Measurements from ENCODE around the gene ANXA7.
A peak's percentile ranks its signal among the peaks of the same experiment; 100 is the strongest.

Gene ANXA7

DNA sequence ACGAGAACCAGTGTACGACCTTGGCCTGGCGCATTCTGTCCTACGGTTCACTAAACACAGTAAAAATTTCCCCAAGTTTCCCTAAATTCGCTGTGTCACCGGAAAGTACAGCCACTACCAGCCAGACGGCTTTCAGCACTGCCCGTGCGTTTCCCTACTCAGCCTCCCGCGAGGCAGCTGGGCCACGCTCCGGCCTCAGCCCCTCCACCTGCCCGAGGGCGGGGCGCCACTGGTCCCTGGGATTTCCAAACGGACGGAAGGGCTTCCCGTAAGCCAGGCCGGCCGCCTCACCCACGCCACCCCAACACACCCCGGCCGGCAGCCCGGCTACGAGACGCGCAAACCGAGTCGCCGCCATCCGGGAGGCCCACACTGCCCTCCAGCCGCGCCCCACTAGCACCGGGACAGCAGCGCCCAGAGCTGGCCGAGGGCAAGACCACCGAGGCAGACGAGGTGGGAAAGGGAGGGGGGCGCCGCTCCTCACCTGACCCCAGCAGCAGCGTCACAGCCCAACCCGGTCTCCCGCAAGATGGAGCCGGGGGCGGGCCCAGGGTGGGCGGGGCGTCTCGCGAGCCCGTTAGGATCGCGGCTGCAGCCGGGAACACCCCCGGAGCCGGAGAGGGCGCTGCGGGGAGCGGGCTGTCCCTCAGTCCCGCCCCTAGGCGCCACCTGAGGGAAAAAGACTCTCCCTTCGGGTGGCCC lies at the start of gene ANXA7:
Gene ANXA7, minus strand, starts transcription at position 531 of the 702 bp plus-strand sequence. CDS start 13,202 bp downstream, outside the sequence.
- peak; percentile 93 to 95 (median 93) for DNase-seq (ENCODE audit: low read depth in 3 of 3)

DNA sequence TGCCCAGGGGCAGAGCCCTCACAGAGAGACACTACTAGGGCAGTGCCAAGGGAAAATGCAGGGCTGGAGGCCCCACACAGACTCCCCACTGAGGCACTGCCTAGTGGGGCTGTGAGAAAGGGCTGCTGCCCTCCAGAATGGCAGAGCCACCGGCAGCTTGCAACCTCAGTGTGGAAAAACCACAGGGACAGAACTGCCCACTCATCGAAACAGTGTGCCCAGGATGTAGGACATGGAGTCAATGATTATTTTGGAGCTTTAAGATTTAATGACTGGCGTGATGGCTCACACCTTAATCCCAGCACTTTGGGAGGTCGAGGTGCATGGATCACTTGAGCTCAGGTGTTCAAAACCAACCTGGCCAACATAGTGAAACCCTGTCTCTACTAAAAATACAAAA lies 47.0 kb upstream of the ANXA7 start:
- DNase-seq (ENCODE audit: low read depth in 3 of 3), result no peak

DNA sequence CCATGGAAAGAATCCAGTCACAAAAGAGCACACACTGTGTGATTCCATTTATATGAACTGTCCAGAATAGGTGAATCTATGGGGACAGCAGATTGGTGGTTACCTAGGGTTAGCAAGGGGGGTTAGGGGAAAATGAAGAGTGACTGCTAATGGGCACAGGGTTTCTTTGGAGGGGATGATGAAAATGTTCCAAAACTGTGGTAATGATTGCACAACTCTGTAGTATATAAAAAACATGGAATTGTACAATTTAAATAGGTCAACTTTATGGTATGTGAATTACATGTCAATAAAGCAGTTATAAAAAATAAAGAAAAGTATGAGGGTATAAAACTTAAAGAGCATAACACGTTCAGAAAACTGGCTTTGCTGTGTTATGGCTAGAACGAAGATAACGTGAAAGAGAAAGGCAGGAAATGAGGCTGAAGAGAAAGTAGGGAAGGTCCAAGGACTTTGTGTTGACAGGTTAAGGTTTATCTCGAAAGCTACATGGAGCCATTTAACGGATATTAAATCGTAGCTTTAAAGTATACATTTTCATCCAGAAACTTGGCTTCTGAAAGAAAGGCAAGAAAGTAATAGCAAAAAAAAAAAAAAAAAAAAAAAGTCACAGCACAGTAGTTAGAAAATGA lies 45.9 kb upstream of the ANXA7 start:
- DNase-seq (ENCODE audit: low read depth in 3 of 3), result no peak

DNA sequence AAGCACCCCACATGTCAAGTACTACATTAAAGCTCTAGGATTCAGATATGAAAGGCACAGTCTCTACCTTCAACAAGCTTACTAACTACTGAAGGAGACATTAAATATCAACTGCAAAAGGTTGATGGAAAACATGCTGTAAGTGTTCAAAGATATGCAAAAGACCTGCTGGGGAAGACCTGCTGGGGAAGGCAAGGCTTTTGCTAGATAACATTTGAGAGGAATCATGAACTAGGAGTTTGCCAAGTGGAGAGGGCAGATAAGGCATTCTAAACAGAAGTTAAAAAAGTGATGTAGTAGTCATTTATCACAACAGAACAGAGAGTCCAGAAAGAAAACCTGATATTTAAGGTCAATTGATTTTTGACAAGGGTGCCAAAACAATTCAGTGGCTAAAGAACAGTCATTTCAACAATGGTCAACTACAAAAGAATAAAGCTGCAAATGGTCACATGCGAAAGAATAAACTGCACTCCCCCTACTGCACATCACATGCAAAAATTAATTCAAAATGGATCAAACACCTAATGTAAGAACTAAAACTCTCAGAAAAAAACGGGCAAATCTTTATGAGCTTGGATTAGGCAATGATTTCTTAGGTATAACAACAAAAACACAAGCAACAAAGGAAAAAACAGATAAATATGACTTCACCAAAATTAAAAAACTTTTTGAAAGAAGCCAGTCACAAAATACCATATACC lies 42.5 kb upstream of the ANXA7 start:
- no peak for DNase-seq (ENCODE audit: low read depth in 3 of 3)

DNA sequence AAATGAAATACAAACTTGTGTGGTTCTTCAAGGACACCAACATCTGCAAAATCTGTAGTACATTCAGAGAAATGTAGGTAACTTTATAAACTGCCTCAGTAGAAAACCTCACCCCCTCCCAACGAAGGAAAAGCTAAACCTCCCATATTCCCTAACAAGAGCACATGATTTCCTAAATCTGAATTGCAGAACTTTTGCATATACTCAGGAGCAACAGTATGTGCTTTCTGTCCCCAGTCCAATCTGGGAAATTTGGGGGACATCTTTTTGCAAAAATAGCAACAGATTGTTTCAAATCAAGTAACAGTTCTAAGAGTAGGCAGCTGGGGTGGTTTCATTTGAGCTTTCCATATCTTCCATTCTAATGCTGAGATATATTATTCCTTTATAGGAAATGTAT lies 35.3 kb upstream of the ANXA7 start:
- DNase-seq (ENCODE audit: low read depth in 3 of 3), result no peak

DNA sequence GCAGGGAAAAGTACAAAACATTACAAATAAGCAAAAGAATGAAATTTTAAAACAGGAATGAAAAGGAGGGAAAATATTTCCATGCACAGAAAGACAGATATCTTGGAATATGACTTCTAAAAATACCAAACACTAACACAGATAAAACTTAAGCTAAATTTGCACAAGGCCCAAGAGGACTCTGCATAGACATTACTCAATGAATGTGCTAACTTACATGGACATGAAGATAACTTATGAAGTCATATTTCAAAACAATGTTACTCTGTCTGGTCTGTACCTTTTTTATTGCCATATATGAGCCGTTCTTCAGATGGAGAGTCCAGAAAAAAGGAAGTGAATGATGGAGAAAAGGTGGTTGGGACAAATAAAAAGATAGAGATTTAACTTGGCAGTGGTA lies 34.5 kb upstream of the ANXA7 start:
- DNase-seq (ENCODE audit: low read depth in 3 of 3), result no peak

DNA sequence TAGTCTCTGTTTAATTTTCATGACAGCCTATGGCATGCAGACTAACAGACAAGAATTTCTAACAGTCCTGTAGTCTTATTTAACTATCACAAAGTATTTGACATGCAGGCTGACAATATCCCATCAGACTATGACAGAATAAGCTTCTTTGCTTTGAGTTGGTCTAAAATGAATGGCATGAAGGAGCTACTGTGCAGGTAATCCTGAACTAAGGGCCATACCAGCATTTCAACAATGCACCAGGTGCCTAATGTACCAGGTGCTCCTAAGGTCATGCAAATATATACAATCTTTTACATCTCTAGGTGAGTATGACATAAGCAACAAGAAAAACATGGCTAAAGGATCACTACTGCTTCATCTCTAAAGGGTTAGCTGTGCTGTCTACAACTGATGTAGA lies 33.1 kb upstream of the ANXA7 start:
- no peak for DNase-seq (ENCODE audit: low read depth in 3 of 3)

DNA sequence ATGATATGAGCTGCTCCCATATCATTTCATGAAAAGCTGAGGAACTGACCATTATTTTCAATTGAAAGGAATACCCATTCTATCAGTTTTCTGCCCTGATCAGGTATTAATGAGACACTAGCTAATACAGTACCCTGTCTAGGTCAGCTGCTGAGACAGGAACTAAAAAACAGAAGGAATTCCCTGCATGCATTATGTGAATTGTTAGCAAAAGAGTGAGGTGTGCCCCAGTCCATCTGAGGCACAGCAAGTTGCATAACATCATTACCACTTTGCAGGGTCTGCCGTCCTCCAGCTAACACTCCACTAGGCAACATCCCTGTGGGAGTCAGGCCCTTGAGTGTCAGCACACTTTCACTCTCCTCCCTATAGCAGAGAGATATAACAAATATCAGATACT lies 30.6 kb upstream of the ANXA7 start:
- DNase-seq (ENCODE audit: low read depth in 3 of 3), result no peak

DNA sequence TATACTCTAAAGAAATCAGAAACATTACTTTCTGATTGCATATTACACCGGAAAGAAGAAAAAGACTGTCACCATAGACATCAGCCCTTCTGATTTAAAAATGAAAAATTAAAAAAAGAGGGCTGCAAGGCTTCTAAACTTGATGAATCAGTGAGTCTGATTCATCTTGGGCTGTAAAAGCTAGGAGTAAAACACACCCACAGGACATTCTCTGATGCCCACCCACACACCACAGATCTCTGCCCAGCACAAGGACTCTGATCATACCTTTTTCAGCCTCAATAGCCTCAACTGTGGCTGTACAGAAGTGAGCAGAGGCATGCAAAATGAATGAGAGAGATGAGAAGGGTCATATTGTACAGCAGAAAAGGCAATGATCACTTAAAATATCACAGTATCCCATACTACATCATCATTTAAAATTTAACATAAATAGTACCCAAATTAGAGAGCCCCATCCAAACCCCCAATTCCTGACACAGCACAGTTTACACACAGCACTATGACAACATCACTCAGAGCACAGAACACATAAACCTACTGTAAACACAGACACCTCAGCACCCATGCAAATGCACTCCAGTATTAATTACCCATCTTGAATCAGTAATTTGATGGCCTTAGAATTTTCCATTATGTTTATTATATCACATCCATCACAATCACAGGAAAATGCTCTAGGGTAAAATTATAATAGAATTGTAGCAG lies 25.9 kb upstream of the ANXA7 start:
- DNase-seq (ENCODE audit: low read depth in 3 of 3), result no peak

DNA sequence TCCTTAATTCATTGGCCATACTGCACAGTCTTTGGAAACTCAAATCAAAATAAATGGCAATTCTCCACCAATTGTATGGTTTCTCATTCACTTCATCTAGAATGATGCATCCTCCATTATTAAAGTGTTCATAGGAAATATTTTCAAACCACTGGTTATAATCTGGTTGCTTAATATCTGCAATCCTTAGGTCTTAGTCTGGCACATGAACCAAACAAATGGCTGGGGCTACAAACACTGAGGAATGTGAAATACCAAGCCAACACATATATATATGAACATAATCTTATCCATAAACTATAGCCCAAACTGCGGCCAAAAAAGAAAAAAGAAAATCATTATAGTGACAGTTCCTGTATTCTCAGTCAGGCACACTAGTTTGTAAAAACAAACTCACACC lies 25.2 kb upstream of the ANXA7 start:
- DNase-seq (ENCODE audit: low read depth in 3 of 3), result no peak

DNA sequence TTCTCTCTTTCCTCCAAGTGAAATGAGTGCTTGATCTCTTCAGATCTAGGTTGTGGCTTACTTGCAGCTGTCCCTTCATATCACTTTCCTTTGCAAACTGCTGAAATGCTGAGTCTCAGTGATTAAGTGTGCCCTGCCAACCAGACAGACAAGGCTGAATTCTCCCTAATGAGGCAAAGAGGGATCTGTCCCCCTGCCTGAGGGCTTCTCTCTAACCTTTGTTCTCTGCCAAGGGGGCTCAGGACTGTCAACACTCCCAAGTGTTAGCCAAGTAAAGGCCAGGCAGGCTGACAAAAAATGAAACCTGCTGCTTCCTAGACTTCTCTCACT lies 19.6 kb upstream of the ANXA7 start, which contains the start of gene MSS51:
Gene MSS51, minus strand, starts transcription at position 24 of the 330 bp plus-strand sequence. CDS start 5,277 bp downstream, outside the sequence.
- DNase-seq (ENCODE audit: low read depth in 3 of 3), result no peak

DNA sequence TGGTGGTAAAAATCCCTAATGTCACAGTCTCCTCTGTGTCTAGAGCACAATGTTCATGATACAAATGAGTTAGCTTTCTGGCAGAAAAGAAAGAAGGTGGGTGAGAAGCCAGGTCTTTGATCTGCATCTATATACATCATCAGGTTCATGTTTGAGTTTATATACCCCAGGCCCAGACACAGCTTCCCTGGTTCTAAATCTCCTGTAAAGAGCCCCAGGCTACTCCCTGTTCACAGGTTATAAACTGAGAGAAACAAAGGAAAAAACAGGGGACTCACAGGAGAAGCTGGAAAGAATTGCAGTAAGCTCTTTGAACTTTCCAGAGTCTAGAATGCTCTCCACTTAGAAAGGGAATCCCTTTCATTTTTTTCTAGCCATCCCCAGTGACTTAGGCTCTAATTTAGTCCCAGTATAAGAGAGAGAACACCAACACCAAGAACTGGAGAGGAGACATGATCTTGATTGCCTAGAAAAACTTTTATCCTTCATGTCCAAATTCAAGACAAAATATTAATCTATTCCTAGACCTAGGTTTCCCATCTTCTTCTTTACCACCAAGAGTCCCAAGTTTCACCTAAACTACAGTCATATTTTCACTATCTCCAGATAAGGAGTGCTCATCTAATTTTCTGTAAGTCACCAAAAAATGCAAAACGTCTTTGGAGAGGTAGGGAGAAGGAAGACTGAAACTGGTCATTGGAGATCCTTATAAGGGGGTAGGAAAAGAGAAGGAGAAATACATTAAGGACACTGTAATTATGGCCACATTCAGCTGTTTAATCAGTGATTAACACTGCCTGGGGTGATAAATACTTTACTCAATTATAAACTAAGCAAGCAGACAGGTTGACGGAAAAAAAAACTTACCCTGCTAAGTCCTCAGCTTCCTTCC lies 19.0 kb upstream of the ANXA7 start:
- no peak for DNase-seq (ENCODE audit: low read depth in 3 of 3)

DNA sequence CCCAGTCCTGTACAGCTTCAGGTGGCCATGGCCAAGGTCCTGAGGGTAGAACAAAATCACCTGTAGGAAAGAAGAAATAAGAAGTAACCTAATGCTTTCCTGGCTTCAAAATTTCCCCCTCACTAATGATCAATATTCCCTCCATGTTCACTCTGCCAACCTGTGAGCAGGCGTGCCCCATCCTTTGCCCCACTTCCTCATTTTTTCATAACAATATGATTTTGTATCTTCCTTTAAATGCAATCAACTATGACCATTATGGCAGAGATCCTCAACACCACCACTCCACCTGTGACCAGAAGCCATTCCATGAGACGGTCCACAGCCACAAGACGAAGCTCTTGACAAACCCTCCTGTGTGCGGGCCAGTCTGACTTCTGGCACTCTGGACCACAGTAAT lies 12.5 kb upstream of the ANXA7 start:
- no peak for DNase-seq (ENCODE audit: low read depth in 3 of 3)

DNA sequence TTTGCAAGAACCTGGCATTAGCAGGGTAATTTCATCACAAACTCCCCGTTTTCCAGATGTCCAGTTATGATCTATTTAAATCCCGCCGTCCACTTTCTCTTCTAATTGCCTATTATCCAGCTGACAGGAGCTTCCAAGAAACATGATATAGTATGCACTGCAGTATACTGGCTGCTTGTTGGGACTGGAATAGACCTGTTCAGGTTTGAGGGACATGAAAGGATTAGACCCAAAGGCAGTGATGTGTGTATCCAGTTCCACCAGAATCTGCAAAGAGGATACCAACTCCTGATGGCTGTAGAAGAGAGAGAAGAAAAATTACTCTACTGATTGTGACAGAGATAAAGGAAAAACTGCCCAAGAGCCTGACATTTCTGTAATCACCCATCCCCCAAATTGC lies 10.6 kb upstream of the ANXA7 start:
- no peak for DNase-seq (ENCODE audit: low read depth in 3 of 3)

DNA sequence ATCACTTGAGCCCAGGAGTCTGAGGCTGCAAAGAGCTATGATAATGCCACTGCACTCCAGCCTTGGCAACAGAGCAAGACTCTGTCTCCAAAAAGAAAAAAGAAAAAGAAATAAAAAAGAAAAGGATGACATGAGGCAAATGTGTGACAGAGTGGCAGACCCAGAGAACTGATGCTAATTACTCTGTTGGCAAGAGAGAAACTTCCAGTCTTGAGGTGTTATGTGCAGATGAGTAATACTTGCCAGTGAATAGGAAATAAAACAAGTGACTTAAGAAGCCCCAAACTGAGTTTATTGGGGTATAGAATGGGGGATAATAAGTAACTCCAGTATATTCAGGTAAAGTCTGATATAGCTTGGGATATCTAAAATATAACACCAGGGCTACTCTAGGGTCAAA lies 9.5 kb upstream of the ANXA7 start:
- DNase-seq (ENCODE audit: low read depth in 3 of 3), result no peak

DNA sequence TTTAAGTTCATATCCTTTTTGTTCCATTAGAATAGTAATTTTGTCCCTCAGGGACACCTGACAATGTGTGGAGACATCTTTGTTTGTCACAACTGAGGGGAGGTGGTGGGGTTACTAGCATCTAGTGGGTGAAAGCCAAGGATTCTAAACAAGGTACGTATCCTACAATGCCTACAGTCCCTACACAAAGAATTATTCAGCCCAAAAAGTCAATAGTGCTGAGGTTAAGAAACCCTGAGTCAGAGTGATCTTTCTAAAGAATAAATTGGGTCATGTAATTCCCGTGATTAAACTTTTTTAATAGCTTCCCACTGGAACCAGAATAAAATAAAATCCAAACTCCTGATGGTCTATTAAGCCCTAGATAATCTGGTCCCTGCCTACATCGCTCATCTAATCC lies 2.7 kb upstream of the ANXA7 start:
- no peak for DNase-seq (ENCODE audit: low read depth in 3 of 3)

DNA sequence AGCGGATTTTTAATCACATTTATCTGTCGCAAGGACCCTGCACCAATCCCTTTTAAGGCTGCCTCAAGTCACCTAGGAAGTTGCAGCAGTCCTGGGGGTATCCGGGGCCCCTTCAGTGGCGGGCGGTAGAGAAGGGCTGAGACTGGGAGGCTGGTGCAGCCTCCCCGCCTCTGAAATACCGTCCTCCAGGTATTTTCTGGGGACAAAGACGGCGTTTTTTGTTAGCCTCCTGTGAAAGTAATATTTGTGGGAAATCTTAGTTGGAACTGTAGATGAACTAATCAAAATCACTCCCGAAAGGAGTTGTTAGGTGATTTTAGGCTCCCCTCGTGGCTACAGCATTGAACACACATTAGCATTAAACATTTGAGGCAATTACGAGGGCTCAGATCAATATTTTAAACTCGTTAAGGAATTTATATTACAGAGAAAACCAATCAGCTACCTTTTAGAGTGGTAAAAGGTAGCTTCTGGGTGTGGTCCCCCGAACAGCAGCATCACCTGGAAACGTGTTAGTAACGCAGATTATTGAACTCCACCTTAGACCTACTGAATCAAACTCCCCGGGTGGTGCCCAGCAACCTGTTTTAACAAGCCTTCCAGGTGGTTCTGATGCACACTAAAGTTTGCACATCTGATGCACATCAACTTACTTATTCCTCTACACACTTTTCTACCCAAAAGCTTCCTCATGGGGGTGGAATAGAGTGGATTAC lies 530 bp upstream of the ANXA7 start:
- no peak for DNase-seq (ENCODE audit: low read depth in 3 of 3)

DNA sequence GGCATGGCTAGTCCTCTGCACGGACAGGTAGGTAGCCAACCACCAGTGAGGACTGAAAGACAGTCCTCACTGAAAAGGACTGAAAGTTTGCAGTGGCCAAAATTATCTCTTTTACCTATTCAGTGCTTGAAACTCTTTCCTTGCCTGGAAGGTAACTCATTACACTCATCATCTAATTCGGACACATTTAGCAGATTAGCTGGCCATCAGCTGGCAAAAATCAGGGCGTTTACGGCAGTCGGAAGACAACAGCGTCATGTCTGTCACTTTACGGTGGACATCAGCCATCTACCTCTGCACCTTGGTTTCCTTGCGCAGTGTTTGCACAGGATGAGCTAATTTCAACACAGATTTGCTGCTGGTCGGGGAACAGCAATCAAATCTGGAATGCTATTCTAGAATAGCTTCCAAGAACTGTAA lies 740 bp downstream of the ANXA7 start:
- peak in 2 of 3 experiments; percentile 11 to 23 for DNase-seq (ENCODE audit: low read depth in 3 of 3)

DNA sequence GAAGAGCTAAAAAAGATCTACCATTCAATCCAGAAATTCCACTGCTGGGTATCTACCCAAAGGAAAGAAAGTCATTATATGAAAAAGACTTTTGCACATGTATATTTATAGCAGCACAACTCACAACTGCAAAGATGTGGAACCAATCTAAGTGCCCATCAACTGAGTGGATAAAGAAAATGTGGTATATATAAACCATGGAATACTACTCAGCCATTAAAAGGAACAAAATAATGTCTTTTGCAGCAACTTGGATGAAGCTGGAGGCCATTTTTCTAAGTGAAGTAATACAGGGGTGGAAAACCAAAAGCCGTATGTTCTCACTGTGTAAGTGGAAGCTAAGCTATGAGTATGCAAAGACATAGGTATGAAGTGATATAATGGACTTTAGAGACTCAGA lies 3.0 kb downstream of the ANXA7 start:
- DNase-seq (ENCODE audit: low read depth in 3 of 3), result no peak

DNA sequence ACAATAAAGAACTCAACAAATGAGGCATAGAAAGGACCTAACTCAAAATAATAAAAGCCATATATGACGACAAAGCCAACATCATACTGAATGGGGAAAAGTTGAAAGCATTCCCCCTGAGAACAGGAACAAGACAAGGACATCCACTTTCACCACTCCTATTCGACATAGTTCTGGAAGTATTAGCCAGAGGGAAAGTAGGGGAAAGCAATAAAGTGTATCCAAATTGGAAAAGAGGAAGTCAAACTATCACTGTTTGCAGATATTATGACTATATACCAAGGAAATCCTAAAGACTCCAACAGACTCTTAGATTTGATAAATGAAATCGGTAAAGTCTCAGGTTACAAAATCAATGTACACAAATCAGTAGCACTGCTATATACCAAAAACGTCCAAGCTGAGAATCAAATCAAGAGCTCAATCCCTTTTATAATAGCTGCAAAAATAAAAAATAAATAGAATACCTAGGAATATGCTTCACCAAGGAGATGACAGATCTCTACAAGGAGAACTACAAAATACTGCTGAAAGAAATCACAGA lies 4.8 kb downstream of the ANXA7 start:
- DNase-seq (ENCODE audit: low read depth in 3 of 3), result no peak

Measured in stimulated activated CD4-positive, alpha-beta T cell treated with anti-CD3 and anti-CD28 coated beads, TNF-alpha, amount 100 ng/mL, for 24 hours (primary cell).